Skin of body (tissue), 2 donors: Measurements from ENCODE around the gene CYFIP1. TPM values are rescaled to one million over a fixed set of nuclear protein-coding genes. Genes with fewer than 3 reads are reported as not detected.
A peak's percentile ranks its signal among the peaks of the same experiment; 100 is the strongest.

Source experiments
- DNase-seq: peaks from one replicate; lab custom pipeline; 2025; lab: John Stamatoyannopoulos, UW
- total RNA-seq: library from RNA; depleted of rRNA; stranded (reverse); fragments of >200 nt; gene quantifications from one replicate; pipeline ENCODE4 v1.2.3, GENCODE V29; 2014

Gene CYFIP1
- total RNA-seq, 1 donor from 2014 or later: 72.5 TPM

GRCh38 chr15:22968366-22968765 is 11.8 kb downstream of the CYFIP1 start:
- no peak for DNase-seq

DNA sequence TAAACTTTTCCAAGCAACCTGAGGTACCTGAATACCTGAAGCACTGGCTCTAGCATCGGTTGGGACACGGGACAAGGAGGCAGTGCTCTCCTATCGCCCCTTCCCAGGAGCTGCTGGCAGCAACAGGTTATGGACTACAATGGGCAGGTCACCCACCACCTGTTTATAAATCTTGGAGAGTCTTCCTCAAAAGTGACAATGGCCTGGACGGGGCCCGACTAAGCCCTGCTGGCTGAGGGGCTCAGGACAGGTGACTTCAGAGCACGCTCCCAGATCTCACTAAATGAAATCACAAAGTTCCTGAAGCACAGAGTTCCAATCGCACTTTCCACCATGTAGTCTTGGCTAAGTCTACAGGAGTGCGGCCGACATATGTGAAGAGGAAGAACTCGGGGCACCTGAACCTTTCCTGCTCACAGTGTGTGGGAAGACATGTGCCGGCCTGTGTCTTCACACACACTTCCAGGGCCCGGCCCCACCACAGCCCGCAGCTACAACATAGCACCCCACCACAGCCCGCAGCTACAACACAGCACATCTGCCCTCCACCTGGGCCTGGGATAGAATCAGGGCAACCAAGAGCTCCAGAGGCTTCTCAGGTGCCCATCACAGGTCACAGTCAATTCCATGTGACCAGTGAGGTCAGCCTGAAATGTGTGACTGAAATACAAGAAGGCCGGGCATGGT is 12.9 kb downstream of the CYFIP1 start:
- no peak for DNase-seq

DNA sequence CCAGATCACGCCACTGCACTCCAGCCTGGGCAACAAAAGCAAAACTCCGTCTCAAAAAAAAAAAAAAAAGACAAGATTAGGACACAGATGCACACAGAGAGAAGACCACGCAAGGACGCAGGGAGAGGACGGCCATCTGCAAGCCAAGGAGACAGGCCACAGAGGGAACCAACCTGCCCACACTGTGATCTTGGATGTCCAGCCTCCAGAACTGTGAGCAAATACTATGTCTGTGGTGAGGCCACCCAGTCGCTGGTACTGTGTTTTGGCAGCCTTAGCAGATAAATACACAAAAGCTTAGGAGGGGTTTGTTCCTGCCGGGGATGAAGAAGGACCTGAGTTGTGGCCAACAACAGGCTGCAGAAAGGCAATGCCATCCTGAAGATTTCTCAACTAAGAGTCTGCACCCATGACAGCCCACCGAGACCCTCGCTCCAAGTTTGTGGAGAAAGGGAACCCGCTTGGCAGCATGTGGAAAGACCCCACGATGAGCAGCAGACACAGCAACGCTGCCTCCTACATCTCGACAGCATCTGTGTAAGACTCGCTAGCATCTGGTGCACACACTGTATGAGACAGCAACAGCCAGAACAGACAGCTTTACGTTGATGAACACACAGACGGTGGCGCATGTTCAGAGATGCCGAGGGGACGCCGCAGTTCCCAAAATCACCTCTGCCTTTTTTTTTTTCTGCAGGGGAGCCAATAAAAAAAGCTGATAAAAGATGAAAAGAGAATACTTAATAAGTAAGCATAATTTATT is 13.7 kb downstream of the CYFIP1 start:
- peak; percentile 46 for DNase-seq

DNA sequence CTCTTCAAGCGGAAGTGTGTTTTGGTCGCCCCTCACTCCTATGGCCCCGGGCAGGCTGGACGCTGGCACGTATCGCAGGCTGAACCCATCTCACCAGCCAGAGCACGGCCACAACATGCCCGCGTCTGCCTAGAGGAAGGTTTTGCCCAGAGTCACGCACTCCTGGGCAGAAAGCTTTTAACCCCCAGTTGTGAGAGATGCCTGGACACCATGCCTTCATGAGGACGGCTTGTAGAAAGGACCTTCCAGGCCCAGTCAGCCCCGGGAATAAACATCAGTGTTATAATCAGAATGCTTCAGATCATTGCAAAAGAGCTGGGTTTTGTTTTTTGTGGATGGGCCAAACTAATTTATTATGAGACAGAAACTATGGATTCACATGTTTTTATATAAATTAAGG is 16.5 kb downstream of the CYFIP1 start:
- DNase-seq: no peak

- DNase-seq: no peak
These were observed 17.6 kb downstream of the CYFIP1 start for GRCh38 chr15:22962611-22963010.

GRCh38 chr15:22961762-22962161 is 18.4 kb downstream of the CYFIP1 start:
- DNase-seq: no peak

DNA sequence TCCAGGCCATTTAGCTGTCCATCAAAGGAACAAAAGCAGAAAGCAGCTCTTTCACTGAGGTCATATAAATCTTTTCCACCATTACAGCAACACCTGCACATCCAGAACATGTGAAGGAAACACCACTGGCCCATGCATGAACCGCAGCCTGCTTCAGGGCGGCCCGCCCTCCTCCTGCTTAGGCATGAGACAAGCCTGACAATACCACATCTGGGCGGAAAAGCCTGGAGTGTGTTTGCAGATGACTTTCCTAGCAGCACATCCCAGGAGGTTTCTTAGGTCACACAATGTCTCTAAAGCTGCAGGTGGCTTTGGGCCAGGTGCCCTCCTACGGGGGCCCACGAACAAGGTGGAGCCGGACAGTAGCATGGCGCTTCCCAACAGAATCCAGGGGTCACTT is 19.6 kb downstream of the CYFIP1 start:
- DNase-seq: no peak

- no peak for DNase-seq
These were observed 20.0 kb downstream of the CYFIP1 start for GRCh38 chr15:22960126-22960525.

DNA sequence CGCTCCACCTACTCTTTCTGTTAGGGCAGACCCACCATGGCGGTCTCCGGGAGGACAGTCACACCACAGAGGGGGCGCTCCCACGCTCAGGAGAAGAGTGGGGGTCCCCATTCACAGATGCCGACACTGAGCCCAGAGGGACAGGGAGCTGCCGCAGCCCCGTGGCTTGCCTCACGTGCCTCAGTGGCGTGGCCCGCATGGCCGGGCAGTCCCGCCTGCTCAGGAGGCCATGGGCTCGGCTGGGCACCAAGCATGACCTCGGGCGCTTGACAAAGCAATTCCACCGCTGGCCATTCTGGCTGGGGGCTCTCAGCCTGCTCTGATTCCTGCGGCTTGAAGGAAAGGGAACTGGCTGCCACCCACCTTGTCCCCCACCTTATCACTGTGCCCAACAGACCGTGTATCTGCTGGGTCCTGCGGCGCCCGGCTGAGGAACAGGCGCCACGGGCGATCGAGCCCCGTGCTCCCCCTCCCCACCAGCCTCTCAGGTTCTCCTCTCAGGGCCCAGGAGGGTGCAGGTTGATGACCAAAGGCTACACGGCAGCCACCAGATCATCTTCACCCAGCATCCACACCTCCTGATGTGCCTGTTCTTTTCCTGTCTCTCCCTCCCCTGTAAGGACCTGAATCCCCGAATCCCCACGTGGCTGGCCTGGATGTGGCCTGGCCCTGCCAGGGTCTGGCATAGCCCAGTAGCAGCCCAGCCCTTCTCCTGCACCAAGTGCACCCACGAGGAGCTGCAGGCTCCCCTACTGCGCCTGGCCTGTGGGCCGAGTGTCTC is 20.7 kb downstream of the CYFIP1 start:
- DNase-seq: no peak

GRCh38 chr15:22958487-22959280 is 21.5 kb downstream of the CYFIP1 start:
- no peak for DNase-seq

- DNase-seq: no peak
These were observed 23.2 kb downstream of the CYFIP1 start for GRCh38 chr15:22956978-22957260.

GRCh38 chr15:22956257-22956977 is 23.8 kb downstream of the CYFIP1 start:
- no peak for DNase-seq

DNA sequence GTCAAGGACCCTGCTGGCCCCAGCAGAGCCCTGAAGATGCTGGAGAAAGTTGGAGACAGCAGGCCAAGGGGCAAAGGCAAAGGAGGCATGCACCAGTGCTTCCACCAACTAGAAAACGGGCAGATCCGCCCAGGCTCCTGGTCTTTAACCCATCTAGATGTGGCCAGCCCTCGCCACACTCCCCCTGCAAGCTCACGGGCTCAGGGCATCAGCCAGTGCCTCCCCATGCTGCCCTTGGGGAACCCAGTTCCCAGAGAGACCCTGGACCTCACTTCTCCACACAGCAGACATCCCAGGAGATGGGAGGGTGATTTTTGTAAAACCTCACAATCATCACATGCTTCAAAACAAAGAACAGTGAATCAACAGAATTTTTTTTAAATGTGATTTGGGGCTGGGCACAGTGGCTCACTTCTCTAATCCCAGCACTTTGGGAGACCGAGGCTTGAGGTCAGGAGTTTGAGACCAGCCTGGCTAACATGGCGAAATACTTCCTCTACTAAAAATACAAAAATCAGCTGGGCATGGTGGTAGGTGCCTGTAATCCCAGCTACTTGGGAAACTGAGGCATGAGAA is 24.5 kb downstream of the CYFIP1 start:
- no peak for DNase-seq

GRCh38 chr15:22954798-22955543 is 25.2 kb downstream of the CYFIP1 start:
- DNase-seq: no peak

DNA sequence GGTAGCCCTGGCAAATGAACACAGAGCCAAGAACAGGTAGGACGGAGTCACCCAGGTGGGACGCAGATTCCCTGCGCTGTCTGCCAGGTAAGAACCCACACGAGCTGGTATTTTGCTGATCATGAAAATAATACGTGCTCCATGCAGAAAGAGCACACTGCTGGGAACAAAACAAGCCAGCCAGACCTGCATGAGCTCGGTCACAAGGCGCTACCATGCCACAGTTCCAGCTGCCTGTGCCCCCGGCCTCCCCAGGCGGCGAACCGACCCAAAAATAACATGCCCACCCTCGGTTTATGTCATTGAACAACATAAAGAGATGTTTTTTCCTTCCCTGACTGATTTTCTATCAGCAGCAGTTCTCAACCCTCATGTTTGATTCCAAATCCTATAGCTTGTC is 25.8 kb downstream of the CYFIP1 start:
- DNase-seq: no peak

GRCh38 chr15:22952796-22953579 is 27.2 kb downstream of the CYFIP1 start:
- DNase-seq: no peak

DNA sequence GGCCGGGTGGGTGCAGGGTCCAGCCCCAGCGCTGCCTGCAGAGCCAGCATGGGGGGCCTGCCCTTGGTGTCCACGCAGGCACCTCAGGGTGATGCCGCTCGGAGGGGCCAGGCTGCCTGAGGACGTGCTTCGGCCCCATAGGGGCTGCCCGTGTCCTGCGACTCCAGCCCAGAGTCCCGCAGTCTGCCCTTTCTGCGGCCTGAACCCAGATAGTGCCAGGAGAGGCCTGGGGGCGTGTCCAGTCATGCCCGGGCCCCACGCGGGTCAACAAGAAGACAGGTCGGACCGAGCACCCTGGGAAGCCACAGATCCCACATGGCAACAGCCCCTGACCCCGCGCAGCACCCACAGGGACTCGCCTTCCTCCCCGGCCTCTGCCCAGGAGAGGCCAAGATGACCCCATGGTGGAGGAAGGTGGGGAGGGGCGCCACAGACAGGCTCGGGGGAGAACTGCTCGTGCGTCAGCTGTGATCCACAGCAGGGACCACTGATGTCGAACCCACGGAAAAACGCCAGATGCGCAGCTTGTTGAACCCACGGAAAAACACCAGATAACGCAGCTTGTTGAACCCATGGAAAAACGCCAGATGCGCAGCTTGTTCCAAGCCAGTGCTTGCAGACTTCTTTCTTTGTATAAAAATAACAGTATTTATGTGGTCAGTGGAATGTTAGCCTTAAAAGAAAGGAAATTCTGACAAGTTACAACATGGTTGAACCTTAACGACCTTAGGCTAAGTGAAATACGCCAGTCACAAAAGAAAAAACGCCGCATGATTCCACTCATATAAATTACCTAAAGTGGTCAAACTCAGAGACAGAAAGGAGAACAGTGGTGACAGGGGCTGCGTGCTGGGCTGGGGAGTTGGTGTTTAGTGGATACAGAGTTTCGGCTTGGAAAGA is 28.5 kb downstream of the CYFIP1 start:
- DNase-seq: no peak

DNA sequence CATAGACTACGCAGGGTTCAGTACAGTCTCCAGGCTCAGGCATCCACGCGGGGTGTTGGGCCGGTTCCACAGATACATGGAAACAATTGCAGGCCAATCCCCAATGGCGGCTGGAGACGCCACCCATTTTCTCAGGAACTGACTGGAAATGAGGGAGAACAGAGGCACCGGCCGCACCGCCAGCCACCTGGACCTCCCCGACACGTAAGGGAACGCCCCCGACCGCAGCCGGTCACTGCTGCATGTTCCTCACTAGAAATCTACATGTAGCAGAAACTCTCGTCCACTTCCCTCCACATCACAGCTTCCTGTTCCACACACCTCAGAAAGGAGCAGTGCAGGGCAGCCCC is 29.2 kb downstream of the CYFIP1 start:
- no peak for DNase-seq
